Heart left ventricle (tissue), 16 donors: ENCODE data around the gene SMTNL1. TPM values are rescaled to one million over a fixed set of nuclear protein-coding genes. Genes with fewer than 3 reads are reported as not detected.

Experiments
- ATAC-seq, 4 donors: fragments of 200-7000 bp; cut with Tn5 transposase; one replicate each; pipeline ENCODE4 v1.9.1; 2020 to 2022; ENCODE audit warnings: moderate library complexity in 4 of 4, mild to moderate bottlenecking in 3 of 4, moderate number of reproducible peaks in 1 of 4
- DNase-seq, 5 donors: peaks; one replicate each; pipeline ENCODE4 v3.0.0-alpha.2; 2020
- H3K27ac ChIP-seq, 12 donors: fragments of 200-600 bp; sonication (generic) in 4 of 12; one replicate each; pipeline versions ENCODE4 v1.5.0 to v1.8.0; 2016 to 2022; ENCODE audit warnings: mild to moderate bottlenecking in 2 of 12
- H3K27me3 ChIP-seq, 9 donors: fragments of 200-600 bp; sonication (generic) in 2 of 9; one replicate each; pipeline versions ENCODE4 v1.5.1 to v1.8.0; 2016 to 2022; ENCODE audit warnings: mild to moderate bottlenecking in 3 of 9
- H3K36me3 ChIP-seq, 9 donors: fragments of 200-600 bp; sonication (generic) in 2 of 9; one replicate each; pipeline versions ENCODE4 v1.5.0 to v1.8.0; 2018 to 2022; ENCODE audit warnings: mild to moderate bottlenecking in 2 of 9
- H3K4me1 ChIP-seq, 12 donors: fragments of 200-600 bp; sonication (generic) in 4 of 12; one replicate each; pipeline versions ENCODE4 v1.5.0 to v1.8.0; 2016 to 2022; ENCODE audit warnings: mild to moderate bottlenecking in 3 of 12
- H3K4me3 ChIP-seq, 12 donors: fragments of 200-600 bp; sonication (generic) in 4 of 12; one replicate each; pipeline versions ENCODE4 v1.5.0 to v1.8.0; 2017 to 2022; ENCODE audit warnings: mild to moderate bottlenecking in 9 of 12, moderate library complexity in 4 of 12
- H3K9me3 ChIP-seq, 12 donors: fragments of 200-600 bp; sonication (generic) in 4 of 12; one replicate each; pipeline versions ENCODE4 v1.5.0 to v1.8.0; 2016 to 2022; ENCODE audit warnings: mild to moderate bottlenecking in 1 of 12
- POLR2A ChIP-seq, 2 donors: fragments of 450-650 bp; IDR thresholded peaks; one replicate each; pipeline ENCODE4 v1.6.1; 2017; ENCODE audit warnings: antibody characterized with exemption in 2 of 2, mild to moderate bottlenecking in 2 of 2, moderate library complexity in 2 of 2
- WGBS, 4 donors: extraction: QIAGEN DNeasy Blood & Tissue Kit in 2 of 4; methylation state at CpG; one replicate each; pipeline versions ENCODE4 v1.1.5 to v1.1.7; 2013 to 2018; 5-methylcytosine and 5-hydroxymethylcytosine counted together
- intact Hi-C, 10 donors: fragments of 100-400 bp; cut with DNase I; formaldehyde crosslinking; loops; one replicate each; pipeline versions ENCODE4 v1.11.1 to v1.14.2; 2022
- polyA plus RNA-seq, 2 donors: library from polyadenylated mRNA; stranded (reverse); fragments of 200-250 nt; gene quantifications; one replicate each; pipeline ENCODE4 v1.2.3, GENCODE V29; 2013
- total RNA-seq, 9 donors: library from RNA; depleted of rRNA in 2 of 9; stranded (reverse); fragments of >200 nt in 2 of 9; fragmentation: NEBNext Ultra II Directional in 3 of 9; extraction: Animal tissue kit (Norgen Biotek cat#: 25700) in 3 of 9; gene quantifications; one replicate each; pipeline versions ENCODE4 v1.1.0 to v1.2.4, GENCODE V29; 2016 to 2023
- TF ChIP-seq, protein P1 (sequence below), 12 donors: fragments of 200-600 bp; sonication (generic) in 4 of 12; IDR thresholded peaks; one replicate each; pipeline versions ENCODE4 v1.5.0 to v1.8.0; 2018 to 2022; ENCODE audit warnings: antibody characterized with exemption in 12 of 12, mild to moderate bottlenecking in 5 of 12
- donor health status: ischemic (EF 13 %, LVEDD 7.1; RV severe dilation, severe dysfunction).
- donor health status: healthy with polysubstance abuse.
- donor health status: DM: no; HTN: yes; CAD: no.
- donor health status: DM: no; HTN: no; CAD: no.
- donor health status: ischemic (EF 25% LVEDD 6.9; RV normal size, moderate dysfunction).
- donor health status: ischemic (EF 25% LVEDD 5.7; RV mildly dilated, moderate dysfunction).
- donor health status: healthy.
- donor health status: DM: yes; HTN: yes; CAD: no.
- donor health status: ischemic (EF 35%, LVEDD 5.7; RV mildly dilated, moderate dysfunction).
- donor health status: nonischemic (EF 11% LVEDD 7.7; RV severe dilation, severe dysfunction).
- donor health status: DM: yes; HTN: yes; CAD: no.
- donor health status: PGD.
- donor health status: ischemic (EF 29% LVEDD 5.4; RV normal size, mild dysfunction).
- donor health status: nonischemic (EF 23%, LVEDD 6.1; RV moderate dilation, normal function).

SMTNL1 gene
- total and polyA plus RNA-seq, 11 donors, result not detected

DNA sequence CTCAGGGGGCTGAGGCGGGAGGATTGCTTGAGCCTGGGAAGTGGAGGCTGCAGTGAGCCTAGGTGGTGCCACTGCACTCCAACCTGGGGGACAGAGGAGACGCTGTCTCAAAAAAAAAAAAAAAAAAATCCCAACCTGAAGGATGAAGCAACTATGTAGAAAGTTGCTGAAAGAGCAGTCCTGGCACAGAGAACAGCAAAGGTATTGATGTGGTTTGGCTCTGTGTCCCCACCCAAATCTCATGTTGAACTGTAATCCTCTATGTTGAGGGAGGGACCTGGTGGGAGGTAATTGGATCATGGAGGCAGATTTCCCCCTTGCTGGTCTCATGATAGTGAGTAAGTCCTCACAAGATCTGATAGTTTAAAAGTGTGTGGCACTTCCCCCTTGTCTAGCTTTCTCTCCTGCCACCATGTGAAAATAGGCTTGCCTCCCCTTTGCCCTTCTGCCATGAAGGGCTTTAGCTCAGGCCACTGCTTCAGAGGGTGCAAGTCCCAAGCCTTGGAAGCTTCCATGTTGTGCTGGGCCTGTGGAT lies 49.4 kb downstream of the SMTNL1 start:
- Histone ChIP-seq H3K27ac (no peak overlapping the region), H3K27me3 (peaks cover 0 to 4% (median 0%) of the 10 kb centered on the region in 9 donors), H3K4me3 (no peak overlapping the region), H3K4me1 (peaks cover 0 to 5% (median 0%) of the 10 kb centered on the region in 12 donors), H3K36me3 (no peaks in the 10 kb centered on the region), H3K9me3 (no peaks in the 10 kb centered on the region)
- intact Hi-C loops, result loop anchor here in 1 of 10 donors (10.0 kb wide), 1 partner anchor 62 kb away; no protein-coding TSS in a partner anchor
- DNase-seq (no peak), ATAC-seq (no peak)
- 45 to 50% (median 48%) methylated on average over 2 of the region's 2 CpGs for WGBS, 4 donors
- TF ChIP-seq, protein P1, sequence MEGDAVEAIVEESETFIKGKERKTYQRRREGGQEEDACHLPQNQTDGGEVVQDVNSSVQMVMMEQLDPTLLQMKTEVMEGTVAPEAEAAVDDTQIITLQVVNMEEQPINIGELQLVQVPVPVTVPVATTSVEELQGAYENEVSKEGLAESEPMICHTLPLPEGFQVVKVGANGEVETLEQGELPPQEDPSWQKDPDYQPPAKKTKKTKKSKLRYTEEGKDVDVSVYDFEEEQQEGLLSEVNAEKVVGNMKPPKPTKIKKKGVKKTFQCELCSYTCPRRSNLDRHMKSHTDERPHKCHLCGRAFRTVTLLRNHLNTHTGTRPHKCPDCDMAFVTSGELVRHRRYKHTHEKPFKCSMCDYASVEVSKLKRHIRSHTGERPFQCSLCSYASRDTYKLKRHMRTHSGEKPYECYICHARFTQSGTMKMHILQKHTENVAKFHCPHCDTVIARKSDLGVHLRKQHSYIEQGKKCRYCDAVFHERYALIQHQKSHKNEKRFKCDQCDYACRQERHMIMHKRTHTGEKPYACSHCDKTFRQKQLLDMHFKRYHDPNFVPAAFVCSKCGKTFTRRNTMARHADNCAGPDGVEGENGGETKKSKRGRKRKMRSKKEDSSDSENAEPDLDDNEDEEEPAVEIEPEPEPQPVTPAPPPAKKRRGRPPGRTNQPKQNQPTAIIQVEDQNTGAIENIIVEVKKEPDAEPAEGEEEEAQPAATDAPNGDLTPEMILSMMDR (IDR thresholded peaks at IDR 0.05), result no peak
- TF ChIP-seq POLR2A (IDR thresholded peaks at IDR 0.05), result no peak

GRCh38 chr11:57588046-57588710 lies 50.8 kb downstream of the SMTNL1 start:
- no peak for DNase-seq
- 82 to 100% (median 89%) methylated on average over 3 of the region's 3 CpGs for WGBS, 4 donors
- intact Hi-C loops, result loop anchor here in 1 of 10 donors (10.0 kb wide), 1 partner anchor 63 kb away; no protein-coding TSS in a partner anchor

GRCh38 chr11:57596266-57596885 lies 59.0 kb downstream of the SMTNL1 start:
- DNase-seq (no peak), ATAC-seq (no peak)
- peaks cover 0 to 4% (median 0%) of the 10 kb centered on the region in 9 donors for H3K27me3 ChIP-seq
- 50 to 71% (median 67%) methylated on average over 5 of the region's 5 CpGs for WGBS, 4 donors
- H3K27ac ChIP-seq, result peak overlapping the region in 9 of 12 donors; percentile 86 to 97 (median 89)
- H3K4me3 ChIP-seq, result peak overlapping the region in 1 of 12 donors; percentile 65
- no peaks in the 10 kb centered on the region for H3K9me3 ChIP-seq
- intact Hi-C loops, result loop anchor here in 1 of 10 donors (5.0 kb wide), 2 partner anchors 34 to 41 kb away; no protein-coding TSS in a partner anchor
- no peak for TF ChIP-seq POLR2A (IDR thresholded peaks at IDR 0.05)
- TF ChIP-seq, protein P1 (IDR thresholded peaks at IDR 0.05), result no peak
- peaks cover 0 to 26% (median 6%) of the 10 kb centered on the region in 12 donors for H3K4me1 ChIP-seq
- H3K36me3 ChIP-seq, result peaks cover 0 to 14% (median 2%) of the 10 kb centered on the region in 9 donors

More at GRCh38 chr11:57588046-57588710, 50.8 kb downstream of the SMTNL1 start:
- ATAC-seq, result no peak
- Histone ChIP-seq H3K27ac (no peak overlapping the region), H3K4me3 (no peak overlapping the region), H3K36me3 (no peaks in the 10 kb centered on the region), H3K27me3 (peaks cover 0 to 4% (median 0%) of the 10 kb centered on the region in 9 donors), H3K9me3 (no peaks in the 10 kb centered on the region), H3K4me1 (peaks cover 0 to 5% (median 0%) of the 10 kb centered on the region in 12 donors)
- TF ChIP-seq, protein P1 (IDR thresholded peaks at IDR 0.05), result no peak
- no peak for TF ChIP-seq POLR2A (IDR thresholded peaks at IDR 0.05)
